ENCODE measurements around the gene HIRIP3. TPM values are rescaled to one million over a fixed set of nuclear protein-coding genes. Genes with fewer than 3 reads are reported as not detected.

Gene HIRIP3
- total and polyA plus RNA-seq, 2 donors (not counting 3 experiments of a cell fraction or from before 2014, with no cell fraction given) = 6.7 to 8.6 TPM

DNA sequence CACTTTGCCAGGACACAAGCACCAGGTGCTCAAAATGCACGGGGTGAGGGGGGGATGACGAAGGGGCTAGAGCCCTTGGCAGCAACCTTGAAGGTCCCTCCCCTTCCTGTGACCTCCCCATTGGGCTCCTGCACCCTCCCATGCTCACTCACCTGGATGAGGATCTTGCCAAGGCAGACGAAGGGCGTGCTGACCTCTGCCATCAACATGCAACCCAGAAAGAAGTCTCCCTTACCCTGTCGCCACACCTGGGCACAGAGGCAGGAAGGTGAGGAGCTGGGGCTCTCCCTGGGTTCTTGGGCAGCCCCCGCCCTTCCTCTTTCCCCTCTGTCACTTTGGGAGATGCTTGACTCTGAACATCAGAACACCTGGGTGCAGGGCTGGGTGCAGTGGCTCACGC is 30.2 kb upstream of the HIRIP3 start:
- FAIRE-seq = no peak
- CTCF ChIA-PET = no interaction called here

More for the DNA sequence above, 30.2 kb upstream of the HIRIP3 start:
- TF ChIP-seq, protein P1, sequence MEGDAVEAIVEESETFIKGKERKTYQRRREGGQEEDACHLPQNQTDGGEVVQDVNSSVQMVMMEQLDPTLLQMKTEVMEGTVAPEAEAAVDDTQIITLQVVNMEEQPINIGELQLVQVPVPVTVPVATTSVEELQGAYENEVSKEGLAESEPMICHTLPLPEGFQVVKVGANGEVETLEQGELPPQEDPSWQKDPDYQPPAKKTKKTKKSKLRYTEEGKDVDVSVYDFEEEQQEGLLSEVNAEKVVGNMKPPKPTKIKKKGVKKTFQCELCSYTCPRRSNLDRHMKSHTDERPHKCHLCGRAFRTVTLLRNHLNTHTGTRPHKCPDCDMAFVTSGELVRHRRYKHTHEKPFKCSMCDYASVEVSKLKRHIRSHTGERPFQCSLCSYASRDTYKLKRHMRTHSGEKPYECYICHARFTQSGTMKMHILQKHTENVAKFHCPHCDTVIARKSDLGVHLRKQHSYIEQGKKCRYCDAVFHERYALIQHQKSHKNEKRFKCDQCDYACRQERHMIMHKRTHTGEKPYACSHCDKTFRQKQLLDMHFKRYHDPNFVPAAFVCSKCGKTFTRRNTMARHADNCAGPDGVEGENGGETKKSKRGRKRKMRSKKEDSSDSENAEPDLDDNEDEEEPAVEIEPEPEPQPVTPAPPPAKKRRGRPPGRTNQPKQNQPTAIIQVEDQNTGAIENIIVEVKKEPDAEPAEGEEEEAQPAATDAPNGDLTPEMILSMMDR (IDR thresholded peaks at IDR 0.05; ENCODE audit: extremely low read depth in 1 of 2, insufficient read depth in 1 of 2, low read depth in 1 of 2, low read length in 2 of 2) = no peak
- no peak for TF ChIP-seq POLR2AphosphoS5 (IDR thresholded peaks at IDR 0.05; ENCODE audit: insufficient read depth, low read depth, low read length)
- TF ChIP-seq GATA2 (IDR thresholded peaks at IDR 0.05; ENCODE audit: insufficient read depth, insufficient read length, low read depth, low read length) = no peak
- TF ChIP-seq, protein P2, sequence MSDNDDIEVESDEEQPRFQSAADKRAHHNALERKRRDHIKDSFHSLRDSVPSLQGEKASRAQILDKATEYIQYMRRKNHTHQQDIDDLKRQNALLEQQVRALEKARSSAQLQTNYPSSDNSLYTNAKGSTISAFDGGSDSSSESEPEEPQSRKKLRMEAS (IDR thresholded peaks at IDR 0.05; ENCODE audit: insufficient read depth, insufficient read length) = no peak
- no peak for TF ChIP-seq JUN (IDR thresholded peaks at IDR 0.05; ENCODE audit: borderline replicate concordance, insufficient read depth, insufficient read length, low read depth)
- TF ChIP-seq FOS (IDR thresholded peaks at IDR 0.05; ENCODE audit: borderline replicate concordance, insufficient read depth, low read length) = no peak
- no peak for TF ChIP-seq MYC (IDR thresholded peaks at IDR 0.05; ENCODE audit: low read depth, low read length)
- no peak for TF ChIP-seq EZH2 (IDR thresholded peaks at IDR 0.05; ENCODE audit: borderline replicate concordance, low read depth, low read length, severe bottlenecking)
- no peak for TF ChIP-seq POLR2A (IDR thresholded peaks at IDR 0.05; ENCODE audit: low read depth, low read length)
- Histone ChIP-seq H2AFZ (ENCODE audit: low read depth, low read length) (no peak overlapping the region), H3K9me3 (replicated peaks; ENCODE audit: control insufficient read depth, insufficient read depth, low read length) (no peaks in the 10 kb centered on the region), H3K79me2 (ENCODE audit: control insufficient read depth, insufficient read depth, low read length) (no peaks in the 10 kb centered on the region), H3K9ac (replicated peaks; ENCODE audit: extremely low read depth, insufficient read depth, low read length) (no peak overlapping the region), H3K4me1 (ENCODE audit: control insufficient read depth, extremely low read depth, insufficient read depth, low read length) (no peaks in the 10 kb centered on the region), H3K36me3 (ENCODE audit: control insufficient read depth in 2 of 2, extremely low read depth in 1 of 2, insufficient read depth in 2 of 2, low read length in 2 of 2) (no peaks in the 10 kb centered on the region), H3K27me3 (ENCODE audit: control insufficient read depth in 2 of 2, insufficient read depth in 2 of 2, low read length in 2 of 2) (peaks cover 8 to 12% of the 10 kb centered on the region in 2 experiments), H3K9me1 (replicated peaks; ENCODE audit: control insufficient read depth, extremely low read depth, insufficient read depth, low read length) (no peaks in the 10 kb centered on the region), H3K27ac (ENCODE audit: insufficient read depth, low read depth, low read length) (no peak overlapping the region), H4K20me1 (replicated peaks; ENCODE audit: control insufficient read depth, extremely low read depth, insufficient read depth, low read length) (no peaks in the 10 kb centered on the region), H3K4me3 (replicated peaks in 1 of 3; ENCODE audit: insufficient read depth in 1 of 3, low read depth in 1 of 3, low read length in 3 of 3) (no peak overlapping the region), H3K4me2 (ENCODE audit: insufficient read depth, low read length) (no peak overlapping the region)
- POLR2A ChIA-PET = no interaction called here
- intact Hi-C loops (cut with micrococcal nuclease) (no loop called here), dilution Hi-C loops (cut with MboI; ENCODE audit: extremely low pct_ligation_motif_present, low sequenced_read_pairs) (no loop called here)
- no peak for DNase-seq (ENCODE audit: low read depth, low spot score)
- no TSS peak for BruUV-seq (replicated peaks)
